Muscle layer of duodenum (tissue), 2 donors: ENCODE results near the gene OTUD3.

Experiments
- H3K27ac ChIP-seq: one replicate; pipeline ENCODE4 v1.7.0; 2013; ENCODE audit warnings: mild to moderate bottlenecking, low read length
- H3K27me3 ChIP-seq: one replicate; pipeline ENCODE4 v1.7.0; 2013; ENCODE audit warnings: low read depth, mild to moderate bottlenecking, control low read depth, low read length
- H3K36me3 ChIP-seq, 2 donors: one replicate each; pipeline ENCODE4 v1.7.0; 2013; ENCODE audit warnings: low read length in 2 of 2, control low read depth in 1 of 2, mild to moderate bottlenecking in 1 of 2; ENCODE audit not compliant: insufficient read depth in 2 of 2, control insufficient read depth in 1 of 2
- H3K4me1 ChIP-seq, 2 donors: one replicate each; pipeline ENCODE4 v1.7.0; 2013; ENCODE audit warnings: low read length in 2 of 2, mild to moderate bottlenecking in 2 of 2, control low read depth in 1 of 2, moderate library complexity in 1 of 2; ENCODE audit not compliant: insufficient read depth in 2 of 2, control insufficient read depth in 1 of 2
- H3K4me3 ChIP-seq, 2 donors: one replicate each; pipeline ENCODE4 v1.7.0; 2013; ENCODE audit warnings: low read length in 2 of 2, low read depth in 1 of 2, mild to moderate bottlenecking in 1 of 2
- H3K9me3 ChIP-seq, 2 donors: one replicate each; pipeline ENCODE4 v1.7.0; 2013; ENCODE audit warnings: low read length in 2 of 2, control low read depth in 1 of 2, mild to moderate bottlenecking in 1 of 2; ENCODE audit not compliant: control insufficient read depth in 1 of 2
- donor health status: healthy.

The OTUD3 gene

DNA sequence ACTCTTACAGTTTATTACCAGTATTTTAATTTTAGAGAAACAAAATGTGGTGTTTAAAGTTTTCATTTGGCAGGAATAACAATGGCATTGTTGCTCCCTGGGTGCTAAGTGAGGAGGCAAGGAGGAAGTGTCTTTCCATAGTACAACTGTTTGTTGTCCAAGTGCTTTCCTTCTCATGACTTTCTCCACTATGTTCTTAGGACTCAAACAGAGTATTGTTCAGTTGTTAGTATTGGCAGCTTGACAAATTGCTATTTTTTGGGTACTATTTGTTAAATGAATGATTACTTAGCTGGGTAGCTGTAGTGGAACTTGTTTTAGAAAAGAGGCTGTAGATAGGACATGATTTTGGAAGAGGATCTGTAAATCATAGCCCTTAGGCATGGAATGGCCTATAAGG lies 7.5 kb downstream of the OTUD3 start:
- Histone ChIP-seq H3K27ac (no peak overlapping the region), H3K27me3 (no peaks in the 10 kb centered on the region), H3K9me3 (no peaks in the 10 kb centered on the region), H3K4me3 (no peak overlapping the region), H3K36me3 (peaks cover 34 to 36% of the 10 kb centered on the region in 2 donors), H3K4me1 (no peaks in the 10 kb centered on the region)

DNA sequence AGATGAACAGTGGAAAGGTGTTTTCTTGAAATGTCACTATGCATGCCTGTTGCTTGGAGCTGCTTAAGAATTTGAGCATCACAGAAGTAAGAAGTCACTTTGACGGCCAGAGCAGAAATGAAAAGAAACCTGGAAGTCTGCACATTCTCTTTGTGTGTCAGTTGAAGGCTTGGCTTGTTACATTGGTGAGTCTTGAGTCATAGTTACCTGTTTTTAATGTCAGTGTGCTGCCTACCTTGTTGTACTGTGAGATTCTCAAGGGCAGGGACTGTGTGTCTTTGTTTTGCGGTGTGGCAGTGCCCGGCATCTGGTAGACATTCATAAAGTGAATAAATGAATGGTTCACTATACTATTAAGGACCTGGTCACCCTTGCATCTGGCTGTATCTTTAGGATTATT lies 9.9 kb downstream of the OTUD3 start:
- H3K27ac ChIP-seq, result no peak overlapping the region
- no peaks in the 10 kb centered on the region for H3K4me1 ChIP-seq
- peaks cover 36 to 43% of the 10 kb centered on the region in 2 donors for H3K36me3 ChIP-seq
- H3K4me3 ChIP-seq, result no peak overlapping the region
- no peaks in the 10 kb centered on the region for H3K27me3 ChIP-seq
- no peaks in the 10 kb centered on the region for H3K9me3 ChIP-seq

DNA sequence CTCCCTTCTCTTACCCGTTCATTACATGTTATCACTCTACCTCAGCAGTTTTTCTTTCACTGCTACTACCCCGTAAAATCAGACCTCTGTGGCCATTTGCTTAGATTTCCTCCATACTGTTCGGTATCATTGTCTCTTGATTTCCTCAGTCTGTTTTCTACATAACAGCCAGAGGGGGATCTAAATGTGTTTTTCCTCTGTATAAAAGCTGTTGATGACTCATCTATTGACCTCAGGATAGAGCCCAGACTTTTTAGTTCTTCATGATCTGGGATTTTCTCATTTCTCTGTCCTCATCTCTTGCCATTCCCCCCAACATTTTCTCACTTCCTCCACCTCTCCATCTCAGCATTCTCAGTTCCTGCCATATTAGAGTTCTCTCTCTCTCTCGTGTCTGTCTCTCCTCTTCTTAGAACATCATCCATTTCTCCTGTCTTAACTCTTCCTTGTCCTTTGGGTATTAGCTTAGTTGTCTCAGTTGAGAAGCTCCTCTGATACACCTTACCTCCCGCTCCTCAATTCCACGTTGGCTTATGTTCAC lies 10.5 kb downstream of the OTUD3 start:
- H3K4me1 ChIP-seq, result no peaks in the 10 kb centered on the region
- no peak overlapping the region for H3K4me3 ChIP-seq
- H3K27me3 ChIP-seq, result no peaks in the 10 kb centered on the region
- no peak overlapping the region for H3K27ac ChIP-seq
- H3K36me3 ChIP-seq, result peaks cover 39 to 48% of the 10 kb centered on the region in 2 donors
- H3K9me3 ChIP-seq, result no peaks in the 10 kb centered on the region

DNA sequence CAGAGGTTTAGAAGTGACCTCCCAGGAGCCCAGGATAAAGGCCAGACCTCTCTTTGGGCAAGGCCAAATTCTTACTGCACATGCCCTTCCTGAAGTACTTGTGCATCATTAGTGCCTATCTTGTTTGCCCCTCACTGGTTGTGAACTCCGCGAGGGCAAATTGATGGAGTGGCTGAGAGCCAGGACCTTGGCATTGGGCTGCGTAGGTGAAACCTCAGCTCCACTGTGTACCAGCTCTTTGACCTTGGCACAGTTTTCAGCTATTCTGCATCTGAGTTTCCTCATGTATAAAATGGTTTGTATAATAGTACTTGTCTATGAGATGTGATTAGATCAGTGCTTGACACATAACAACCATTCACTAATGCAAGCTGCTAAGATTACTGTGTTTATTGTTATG lies 11.5 kb downstream of the OTUD3 start:
- Histone ChIP-seq H3K9me3 (no peaks in the 10 kb centered on the region), H3K4me1 (no peaks in the 10 kb centered on the region), H3K27ac (no peak overlapping the region), H3K27me3 (no peaks in the 10 kb centered on the region), H3K36me3 (peaks cover 39 to 49% of the 10 kb centered on the region in 2 donors), H3K4me3 (no peak overlapping the region)

DNA sequence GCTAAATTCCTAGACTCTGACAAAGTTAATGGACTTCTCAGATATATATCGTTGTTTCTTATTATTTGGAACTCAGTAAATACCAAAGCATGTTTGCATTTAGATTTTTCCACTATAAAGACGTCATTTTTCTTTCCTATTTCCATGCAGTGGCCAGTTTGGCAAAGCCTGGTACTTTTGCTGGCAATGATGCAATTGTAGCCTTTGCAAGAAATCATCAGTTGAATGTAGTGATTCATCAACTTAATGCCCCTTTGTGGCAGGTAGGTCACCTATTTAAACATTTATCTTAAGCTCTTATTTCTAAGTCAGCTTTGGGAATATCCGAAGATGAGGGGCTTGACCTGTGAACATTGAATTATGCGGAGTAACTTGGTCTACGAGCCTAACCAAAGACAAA lies 12.0 kb downstream of the OTUD3 start:
- Histone ChIP-seq H3K9me3 (no peaks in the 10 kb centered on the region), H3K4me1 (no peaks in the 10 kb centered on the region), H3K4me3 (no peak overlapping the region), H3K36me3 (peaks cover 41 to 55% of the 10 kb centered on the region in 2 donors), H3K27me3 (no peaks in the 10 kb centered on the region), H3K27ac (no peak overlapping the region)

DNA sequence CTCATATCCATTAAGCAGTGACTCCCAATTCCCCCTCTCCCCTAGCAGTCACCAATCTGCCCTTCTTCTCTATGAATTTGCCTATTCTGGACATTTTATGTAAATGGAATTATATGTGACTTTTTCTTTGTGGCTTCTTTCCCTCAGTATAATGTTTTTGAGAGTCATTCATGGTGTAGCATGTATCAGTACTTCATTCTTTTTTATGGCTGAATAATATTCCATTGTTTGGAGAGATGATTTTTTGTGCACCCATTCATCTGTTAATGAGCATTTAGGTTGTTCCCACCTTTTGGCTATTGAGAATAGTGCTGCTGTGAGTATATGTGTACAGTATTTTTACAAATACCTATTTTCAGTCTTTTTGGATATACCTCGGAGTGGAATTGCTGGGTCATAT lies 19.5 kb downstream of the OTUD3 start:
- Histone ChIP-seq H3K4me3 (no peak overlapping the region), H3K4me1 (no peaks in the 10 kb centered on the region), H3K9me3 (no peaks in the 10 kb centered on the region), H3K27ac (no peak overlapping the region), H3K36me3 (peaks cover 35 to 63% of the 10 kb centered on the region in 2 donors), H3K27me3 (no peaks in the 10 kb centered on the region)

DNA sequence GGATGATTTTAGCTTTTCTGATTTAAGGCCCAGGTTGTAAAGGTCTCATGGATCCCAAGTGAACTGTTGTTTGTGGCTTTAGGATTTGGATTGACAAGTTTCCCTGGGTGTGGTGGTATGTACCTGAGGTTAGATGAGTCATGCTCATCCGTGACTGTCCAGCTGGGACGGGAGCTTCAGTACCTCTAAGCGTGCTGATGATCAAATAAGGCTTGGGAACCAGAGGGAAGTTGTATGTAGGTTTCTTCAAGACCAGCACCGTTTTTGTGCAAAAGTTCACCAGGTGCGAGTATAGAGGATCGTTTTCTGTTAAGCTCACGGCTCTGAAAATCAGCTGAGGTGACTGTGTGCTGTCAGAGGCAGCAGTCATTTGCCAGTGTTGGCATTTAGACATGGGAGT lies 21.4 kb downstream of the OTUD3 start:
- Histone ChIP-seq H3K27ac (no peak overlapping the region), H3K4me3 (no peak overlapping the region), H3K27me3 (no peaks in the 10 kb centered on the region), H3K4me1 (no peaks in the 10 kb centered on the region), H3K9me3 (no peaks in the 10 kb centered on the region), H3K36me3 (peaks cover 51 to 76% of the 10 kb centered on the region in 2 donors)

DNA sequence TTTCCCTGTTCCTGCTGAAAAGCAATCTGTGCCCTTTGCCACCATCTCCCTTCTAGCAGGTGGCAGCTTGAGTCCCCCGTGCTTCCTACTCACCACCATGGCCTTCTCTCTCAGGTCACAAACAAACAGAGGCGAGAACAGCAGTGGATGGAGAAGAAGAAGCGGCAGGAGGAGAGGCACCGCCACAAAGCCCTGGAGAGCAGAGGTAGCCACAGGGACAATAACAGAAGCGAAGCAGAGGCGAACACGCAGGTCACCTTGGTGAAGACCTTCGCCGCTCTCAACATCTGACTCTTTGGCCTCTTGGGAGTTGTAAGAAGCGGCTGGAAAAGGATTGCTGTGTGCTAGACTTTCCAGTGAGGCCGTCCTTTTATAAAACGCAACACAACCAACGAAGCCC lies 25.3 kb downstream of the OTUD3 start:
- H3K9me3 ChIP-seq, result no peaks in the 10 kb centered on the region
- H3K27me3 ChIP-seq, result no peaks in the 10 kb centered on the region
- H3K4me3 ChIP-seq, result no peak overlapping the region
- H3K4me1 ChIP-seq, result no peaks in the 10 kb centered on the region
- H3K36me3 ChIP-seq, result peaks cover 76 to 87% of the 10 kb centered on the region in 2 donors
- H3K27ac ChIP-seq, result no peak overlapping the region

DNA sequence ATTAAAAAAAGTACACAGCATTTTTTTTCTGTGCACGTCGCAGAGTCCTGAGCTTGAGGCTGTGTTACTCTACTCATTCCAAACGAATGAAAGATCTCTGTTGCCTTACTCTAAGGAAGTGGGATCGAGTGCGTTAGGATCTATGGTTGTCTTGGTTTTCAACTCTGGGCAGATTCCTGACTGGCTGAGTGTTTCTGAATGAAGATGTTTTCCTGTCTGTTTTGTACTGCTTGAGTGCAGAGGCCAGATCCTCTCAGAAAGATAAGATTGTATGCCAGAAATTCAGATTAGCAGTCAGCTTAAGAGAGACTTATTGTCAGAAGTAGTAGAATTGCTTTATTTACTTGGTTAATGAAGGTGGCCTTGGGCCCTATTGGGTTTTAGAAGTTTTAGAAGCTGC lies 27.2 kb downstream of the OTUD3 start:
- no peak overlapping the region for H3K4me3 ChIP-seq
- no peaks in the 10 kb centered on the region for H3K9me3 ChIP-seq
- H3K36me3 ChIP-seq, result peaks cover 77 to 86% of the 10 kb centered on the region in 2 donors
- no peaks in the 10 kb centered on the region for H3K27me3 ChIP-seq
- no peaks in the 10 kb centered on the region for H3K4me1 ChIP-seq
- no peak overlapping the region for H3K27ac ChIP-seq

DNA sequence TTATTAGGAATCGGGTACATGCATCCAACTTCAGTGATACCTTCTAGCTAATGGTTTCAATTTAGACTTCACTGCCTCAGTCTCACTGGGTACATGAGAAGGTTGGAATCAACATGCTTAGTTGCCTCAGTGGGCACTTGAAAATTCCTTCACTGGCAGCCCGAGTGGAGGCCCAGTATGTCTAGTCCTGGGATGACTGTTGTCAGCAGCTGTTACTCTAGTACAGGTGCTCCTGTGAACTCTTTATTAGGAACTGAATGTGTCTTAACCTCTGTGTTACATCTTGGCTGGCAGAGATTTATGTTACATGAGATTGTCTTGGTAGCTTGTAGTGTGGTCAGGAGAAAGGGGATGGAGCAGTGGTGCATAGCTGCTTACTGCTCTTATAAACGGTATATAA lies 27.8 kb downstream of the OTUD3 start:
- peaks cover 74 to 86% of the 10 kb centered on the region in 2 donors for H3K36me3 ChIP-seq
- no peaks in the 10 kb centered on the region for H3K9me3 ChIP-seq
- no peak overlapping the region for H3K27ac ChIP-seq
- no peaks in the 10 kb centered on the region for H3K27me3 ChIP-seq
- H3K4me3 ChIP-seq, result no peak overlapping the region
- no peaks in the 10 kb centered on the region for H3K4me1 ChIP-seq

DNA sequence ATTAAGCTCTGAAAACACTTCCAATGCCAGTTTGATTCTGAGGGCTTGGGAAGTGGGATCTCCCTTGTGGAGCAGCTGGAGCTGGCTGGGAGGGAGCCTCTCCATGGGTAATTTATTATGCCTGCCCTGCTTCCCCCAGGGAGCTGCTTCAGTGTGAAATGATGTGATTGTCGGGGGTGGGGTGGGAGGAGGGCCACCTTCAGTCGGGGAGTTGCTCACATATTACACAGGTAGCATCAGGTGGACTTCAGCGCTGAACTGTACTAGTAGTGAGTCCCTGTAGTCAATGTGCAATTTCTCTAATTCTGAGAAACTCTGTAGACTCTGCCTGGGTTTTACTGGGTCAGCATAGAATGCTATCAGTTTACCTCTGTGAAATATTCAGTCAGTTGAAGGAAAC lies 28.5 kb downstream of the OTUD3 start:
- no peaks in the 10 kb centered on the region for H3K27me3 ChIP-seq
- H3K36me3 ChIP-seq, result peaks cover 72 to 88% of the 10 kb centered on the region in 2 donors
- H3K27ac ChIP-seq, result no peak overlapping the region

DNA sequence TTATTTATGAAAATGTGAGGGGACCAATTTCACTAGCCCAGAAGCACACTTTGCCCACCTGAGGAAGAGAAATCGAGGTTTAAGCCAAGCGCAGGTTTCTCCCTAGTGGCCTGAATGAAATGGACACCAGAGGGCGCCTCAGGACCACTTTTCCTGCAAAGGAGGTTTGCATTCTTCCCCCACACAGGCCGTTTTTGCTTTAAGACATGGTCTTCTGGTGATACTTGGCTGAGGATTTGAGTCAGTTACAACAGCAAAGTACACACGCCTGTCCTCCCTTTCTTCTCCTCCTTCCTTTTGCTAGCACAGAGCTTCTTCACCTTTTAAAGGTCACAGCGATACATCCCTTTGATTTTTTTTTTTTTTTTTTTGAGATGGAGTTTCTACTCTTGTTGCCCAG lies 35.9 kb downstream of the OTUD3 start:
- Histone ChIP-seq H3K4me3 (no peak overlapping the region), H3K36me3 (peaks cover 7 to 20% of the 10 kb centered on the region in 2 donors), H3K4me1 (peaks cover 0 to 5% of the 10 kb centered on the region in 2 donors), H3K27ac (no peak overlapping the region), H3K9me3 (no peaks in the 10 kb centered on the region), H3K27me3 (no peaks in the 10 kb centered on the region)

More for the DNA sequence above, 28.5 kb downstream of the OTUD3 start:
- H3K4me3 ChIP-seq, result no peak overlapping the region
- H3K9me3 ChIP-seq, result no peaks in the 10 kb centered on the region
- no peaks in the 10 kb centered on the region for H3K4me1 ChIP-seq
